Kidney epithelial cell (primary cell): ENCODE measurements around the gene NWD2. TPM values are rescaled to one million over a fixed set of nuclear protein-coding genes. Genes with fewer than 3 reads are reported as not detected.

Source experiments
- DNase-seq: peaks from one replicate; pipeline ENCODE4 v3.0.0-alpha.2; 2010; ENCODE audit warnings: low read depth
- H3K27me3 ChIP-seq: 2 replicates; pipeline ENCODE4 v1.6.0; 2011; ENCODE audit warnings: low read length; ENCODE audit not compliant: control insufficient read depth, insufficient read depth
- H3K36me3 ChIP-seq: 2 replicates; pipeline ENCODE4 v1.5.1; 2011; ENCODE audit warnings: low read length; ENCODE audit not compliant: control insufficient read depth, insufficient read depth
- H3K4me3 ChIP-seq: 2 replicates; pipeline ENCODE4 v1.5.1; 2011; ENCODE audit warnings: low read depth, mild to moderate bottlenecking, control low read depth, low read length
- total RNA-seq: library from RNA; depleted of rRNA; stranded (reverse); fragments of >200 nt; gene quantifications from 2 replicates; pipeline ENCODE4 v1.2.3, GENCODE V29; 2015
- TF ChIP-seq, protein P1 (sequence below): IDR thresholded peaks from 2 replicates; pipeline ENCODE4 v1.5.1; 2011; ENCODE audit warnings: mild to moderate bottlenecking, moderate library complexity, low read length, control low read depth, inconsistent platforms; ENCODE audit not compliant: insufficient read depth, poor library complexity, severe bottlenecking

NWD2 gene
- total RNA-seq, 1 donor from 2014 or later: 0.04 TPM

DNA sequence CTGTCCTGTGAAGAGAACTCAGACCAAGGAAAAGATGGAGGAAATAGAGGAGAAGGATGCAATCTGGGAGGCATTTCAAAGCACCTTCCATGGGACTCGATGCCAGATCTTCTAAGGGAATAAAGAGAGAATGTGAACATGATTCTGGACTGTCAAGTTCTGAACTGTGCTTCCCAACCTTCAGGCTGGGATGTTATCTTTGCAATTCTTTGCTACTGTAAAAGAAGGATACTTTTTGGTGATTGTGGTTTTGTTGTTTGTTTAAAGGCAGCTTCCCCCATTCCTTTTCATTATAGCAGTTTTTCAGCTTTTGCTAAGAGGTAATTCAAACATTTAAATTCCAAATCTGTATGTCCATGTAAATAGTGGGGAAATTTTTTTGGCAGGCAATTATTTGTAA, 217.3 kb downstream of the NWD2 start:
- DNase-seq: no peak
- TF ChIP-seq, protein P1, sequence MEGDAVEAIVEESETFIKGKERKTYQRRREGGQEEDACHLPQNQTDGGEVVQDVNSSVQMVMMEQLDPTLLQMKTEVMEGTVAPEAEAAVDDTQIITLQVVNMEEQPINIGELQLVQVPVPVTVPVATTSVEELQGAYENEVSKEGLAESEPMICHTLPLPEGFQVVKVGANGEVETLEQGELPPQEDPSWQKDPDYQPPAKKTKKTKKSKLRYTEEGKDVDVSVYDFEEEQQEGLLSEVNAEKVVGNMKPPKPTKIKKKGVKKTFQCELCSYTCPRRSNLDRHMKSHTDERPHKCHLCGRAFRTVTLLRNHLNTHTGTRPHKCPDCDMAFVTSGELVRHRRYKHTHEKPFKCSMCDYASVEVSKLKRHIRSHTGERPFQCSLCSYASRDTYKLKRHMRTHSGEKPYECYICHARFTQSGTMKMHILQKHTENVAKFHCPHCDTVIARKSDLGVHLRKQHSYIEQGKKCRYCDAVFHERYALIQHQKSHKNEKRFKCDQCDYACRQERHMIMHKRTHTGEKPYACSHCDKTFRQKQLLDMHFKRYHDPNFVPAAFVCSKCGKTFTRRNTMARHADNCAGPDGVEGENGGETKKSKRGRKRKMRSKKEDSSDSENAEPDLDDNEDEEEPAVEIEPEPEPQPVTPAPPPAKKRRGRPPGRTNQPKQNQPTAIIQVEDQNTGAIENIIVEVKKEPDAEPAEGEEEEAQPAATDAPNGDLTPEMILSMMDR: no peak
- no peaks in the 10 kb centered on the region for H3K36me3 ChIP-seq
- H3K4me3 ChIP-seq: no peak overlapping the region
- no peaks in the 10 kb centered on the region for H3K27me3 ChIP-seq

DNA sequence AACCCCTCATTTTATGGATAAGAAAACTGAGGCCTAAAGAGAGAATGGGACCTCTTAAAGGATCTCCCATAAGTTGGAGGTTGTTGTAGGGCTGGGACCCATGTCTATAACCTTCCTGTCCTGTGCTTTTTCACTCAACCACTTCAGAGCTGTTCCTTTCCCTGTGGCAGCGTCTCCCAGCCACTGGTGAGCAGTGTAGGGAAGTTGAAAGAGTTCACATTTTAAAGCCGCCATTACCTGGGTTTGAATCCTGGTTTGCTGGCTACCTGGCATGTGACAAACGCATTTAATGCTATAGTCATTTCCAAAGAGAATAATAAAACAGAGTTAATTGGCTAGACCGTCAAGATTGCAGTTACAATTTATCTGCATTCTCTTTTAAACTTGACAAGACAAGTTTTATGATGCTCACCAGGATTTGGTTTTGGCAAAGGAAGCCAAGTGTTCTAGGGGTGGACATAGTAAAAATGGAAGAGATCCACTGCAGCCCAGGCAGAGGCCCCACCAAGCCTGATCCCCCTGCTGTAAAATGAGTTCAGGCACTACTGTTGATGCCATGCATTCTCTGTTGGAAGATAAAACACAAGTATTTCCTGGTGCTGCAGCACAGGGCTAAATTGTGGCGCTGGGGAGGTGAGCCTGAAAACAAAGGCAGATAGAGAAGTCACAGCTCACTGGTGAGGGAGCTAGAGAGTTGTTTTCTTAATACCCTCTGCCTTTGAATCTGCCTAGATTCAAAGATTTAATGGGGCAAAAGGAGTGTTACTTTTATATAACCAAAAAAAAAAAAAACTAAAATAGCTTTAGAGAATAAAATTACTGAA, 218.7 kb downstream of the NWD2 start:
- Histone ChIP-seq H3K36me3 (no peaks in the 10 kb centered on the region), H3K27me3 (no peaks in the 10 kb centered on the region), H3K4me3 (no peak overlapping the region)
- DNase-seq: no peak
- TF ChIP-seq, protein P1: no peak

DNA sequence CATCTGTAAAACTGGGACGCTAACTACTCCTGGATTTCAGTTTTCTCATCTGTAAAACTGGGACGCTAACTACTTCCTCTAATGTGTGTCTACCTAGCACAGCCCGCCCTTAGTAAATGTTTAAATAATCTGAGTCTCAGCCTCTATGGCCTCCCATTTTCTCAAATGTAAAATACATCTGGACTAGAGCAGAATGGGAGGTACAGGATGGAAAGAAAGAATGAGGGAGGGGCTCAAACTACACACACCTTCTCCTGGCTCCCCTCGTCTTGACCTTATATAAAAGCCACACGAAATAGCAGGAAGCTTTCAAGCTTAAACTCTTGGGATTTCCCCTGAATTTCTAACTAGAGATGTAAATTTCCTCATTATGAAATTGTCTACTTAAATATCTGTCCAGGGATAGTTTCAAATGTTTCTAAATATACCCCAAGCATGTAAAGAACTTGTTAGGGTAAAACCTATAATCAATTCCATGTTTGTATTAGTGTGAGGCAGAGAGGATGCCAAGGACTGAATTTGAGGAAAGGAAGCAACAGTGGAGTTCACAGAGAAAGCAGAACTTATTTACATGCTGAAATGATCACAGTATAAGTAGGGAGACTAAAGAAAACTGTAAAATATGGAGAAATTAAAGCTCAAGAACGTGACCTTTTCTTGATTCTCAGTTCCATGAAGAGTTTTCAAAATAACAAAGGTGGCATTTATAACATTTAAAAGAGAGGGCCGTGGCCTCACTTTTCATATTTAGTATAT, 220.0 kb downstream of the NWD2 start:
- TF ChIP-seq, protein P1: no peak
- Histone ChIP-seq H3K36me3 (no peaks in the 10 kb centered on the region), H3K4me3 (no peak overlapping the region), H3K27me3 (no peaks in the 10 kb centered on the region)
- DNase-seq: no peak

DNA sequence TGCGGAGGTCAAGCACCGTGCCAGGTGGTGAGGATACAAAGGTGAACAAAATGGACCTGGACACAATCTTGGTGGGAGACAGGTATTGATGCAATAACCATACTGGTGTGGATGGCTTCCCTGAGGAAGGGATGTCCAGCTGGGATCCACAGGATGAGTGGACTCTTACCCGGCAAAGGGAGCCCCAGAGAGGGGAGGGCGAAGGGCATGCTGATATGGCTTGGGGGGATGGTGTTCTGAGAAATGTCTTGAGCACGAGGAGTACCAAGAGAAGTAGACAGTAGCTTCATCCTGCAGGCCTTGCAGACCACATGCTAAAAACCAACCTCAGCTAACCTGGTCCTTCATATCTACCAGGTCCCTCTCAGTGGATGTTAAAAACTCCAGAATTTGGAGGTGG, 220.8 kb downstream of the NWD2 start:
- Histone ChIP-seq H3K4me3 (no peak overlapping the region), H3K27me3 (no peaks in the 10 kb centered on the region), H3K36me3 (no peaks in the 10 kb centered on the region)
- DNase-seq: no peak
- TF ChIP-seq, protein P1: no peak

DNA sequence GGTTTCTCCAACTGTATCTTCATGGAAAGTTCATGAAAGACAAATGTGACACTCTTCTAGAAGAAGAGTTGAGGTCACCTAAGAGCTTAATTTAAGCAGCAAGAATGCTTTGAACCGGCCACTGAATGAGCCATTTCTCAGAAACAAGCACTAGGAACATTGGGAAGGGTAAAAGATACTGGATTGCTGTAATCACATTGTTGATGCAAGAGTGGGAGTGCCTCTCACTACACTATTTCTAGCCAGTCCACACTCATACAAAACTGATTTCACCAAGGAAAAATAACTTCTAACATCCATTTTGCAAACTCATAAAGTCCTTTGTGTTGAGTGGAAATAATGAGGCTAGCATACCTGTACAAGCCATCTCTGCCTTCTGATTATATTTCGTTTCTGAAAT, 221.3 kb downstream of the NWD2 start:
- TF ChIP-seq, protein P1: no peak
- no peaks in the 10 kb centered on the region for H3K27me3 ChIP-seq

DNA sequence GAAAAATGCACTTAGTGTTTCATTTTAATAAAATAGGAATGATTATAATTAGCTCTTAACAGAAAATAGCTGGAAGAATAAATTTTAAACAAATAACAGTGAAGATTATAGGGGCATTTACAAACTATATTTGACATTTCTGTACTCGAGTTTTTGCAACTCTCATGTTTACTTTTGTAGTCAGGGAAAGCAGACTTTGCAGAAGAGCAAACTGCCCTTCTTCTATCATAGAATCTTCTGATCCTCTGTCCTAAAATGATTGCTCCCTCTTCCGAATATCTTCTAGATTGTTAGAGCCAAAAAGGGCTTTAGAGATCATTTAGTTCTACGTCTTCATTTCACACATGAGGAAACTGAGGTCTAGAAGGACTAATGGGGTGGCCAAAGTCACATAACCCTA, 222.7 kb downstream of the NWD2 start:
- H3K4me3 ChIP-seq: no peak overlapping the region
- TF ChIP-seq, protein P1: no peak
- H3K27me3 ChIP-seq: no peaks in the 10 kb centered on the region
- no peak for DNase-seq
- H3K36me3 ChIP-seq: no peaks in the 10 kb centered on the region

More for the DNA sequence above, 221.3 kb downstream of the NWD2 start:
- Histone ChIP-seq H3K36me3 (no peaks in the 10 kb centered on the region), H3K4me3 (no peak overlapping the region)
- no peak for DNase-seq
